Measurements from ENCODE around the gene FLT4. TPM values are rescaled to one million over a fixed set of nuclear protein-coding genes. Genes with fewer than 3 reads are reported as not detected.
"Not testable (repeated sequence)": the region's sequence is repeated elsewhere in the genome, so short reads cannot be mapped to it uniquely, and the experiment has no call there.

The FLT4 gene
- total and polyA plus RNA-seq, 2 donors (not counting 1 experiment from before 2014, with no cell fraction given), result 0.17 TPM; not detected in 1

- H3K27me3 ChIP-seq (ENCODE audit: control insufficient read depth, insufficient read depth, low read length), result peaks cover 3% of the 10 kb centered on the region
- TF ChIP-seq EZH2 (IDR thresholded peaks at IDR 0.05; ENCODE audit: low read length, missing control alignments), result no peak
- no peak for TF ChIP-seq CTCF (conservative IDR thresholded peaks at IDR 0.05 in 1 of 2, IDR thresholded peaks at IDR 0.05 in 1 of 2; ENCODE audit: low read depth in 1 of 2, low read length in 2 of 2)
- H3K36me3 ChIP-seq (ENCODE audit: control insufficient read depth, insufficient read depth, low read length), result no peaks in the 10 kb centered on the region
- H3K9ac ChIP-seq (ENCODE audit: insufficient read depth, low read length), result no peak overlapping the region
- no peak overlapping the region for H2AFZ ChIP-seq (ENCODE audit: low read length)
- no peaks in the 10 kb centered on the region for H3K79me2 ChIP-seq (ENCODE audit: control insufficient read depth, insufficient read depth, low read length)
- no peak overlapping the region for H3K4me3 ChIP-seq (replicated peaks in 1 of 4; ENCODE audit: control extremely low read depth in 1 of 4, insufficient read depth in 1 of 4, low read depth in 3 of 4, low read length in 4 of 4)
- no peak overlapping the region for H3K4me2 ChIP-seq (ENCODE audit: extremely low read depth, insufficient read depth, low read length)
- no peak for DNase-seq (ENCODE audit: low read depth in 2 of 2)
- H4K20me1 ChIP-seq (ENCODE audit: control insufficient read depth, extremely low read depth, insufficient read depth, low read length), result no peaks in the 10 kb centered on the region
- H3K27ac ChIP-seq (ENCODE audit: insufficient read depth, low read length), result no peak overlapping the region
- H3K4me1 ChIP-seq (ENCODE audit: control insufficient read depth, extremely low read depth, insufficient read depth, low read length), result no peaks in the 10 kb centered on the region
- H3K9me3 ChIP-seq (ENCODE audit: control insufficient read depth, insufficient read depth, low read depth, low read length), result no peaks in the 10 kb centered on the region
Observed at GRCh38 chr5:180689775-180690174, 40.4 kb upstream of the FLT4 start.

GRCh38 chr5:180689071-180689694 lies 39.8 kb upstream of the FLT4 start:
- Histone ChIP-seq H3K79me2 (ENCODE audit: control insufficient read depth, insufficient read depth, low read length) (no peaks in the 10 kb centered on the region), H3K36me3 (ENCODE audit: control insufficient read depth, insufficient read depth, low read length) (no peaks in the 10 kb centered on the region), H3K4me3 (replicated peaks in 1 of 4; ENCODE audit: control extremely low read depth in 1 of 4, insufficient read depth in 1 of 4, low read depth in 3 of 4, low read length in 4 of 4) (no peak overlapping the region), H3K27ac (ENCODE audit: insufficient read depth, low read length) (no peak overlapping the region), H3K4me2 (ENCODE audit: extremely low read depth, insufficient read depth, low read length) (no peak overlapping the region), H3K4me1 (ENCODE audit: control insufficient read depth, extremely low read depth, insufficient read depth, low read length) (no peaks in the 10 kb centered on the region), H3K27me3 (ENCODE audit: control insufficient read depth, insufficient read depth, low read length) (peaks cover 3% of the 10 kb centered on the region), H4K20me1 (ENCODE audit: control insufficient read depth, extremely low read depth, insufficient read depth, low read length) (no peaks in the 10 kb centered on the region), H3K9me3 (ENCODE audit: control insufficient read depth, insufficient read depth, low read depth, low read length) (no peaks in the 10 kb centered on the region), H3K9ac (ENCODE audit: insufficient read depth, low read length) (no peak overlapping the region), H2AFZ (ENCODE audit: low read length) (no peak overlapping the region)
- no peak for DNase-seq (ENCODE audit: low read depth in 2 of 2)
- TF ChIP-seq EZH2 (IDR thresholded peaks at IDR 0.05; ENCODE audit: low read length, missing control alignments) (peak; percentile 52), CTCF (conservative IDR thresholded peaks at IDR 0.05 in 1 of 2, IDR thresholded peaks at IDR 0.05 in 1 of 2; ENCODE audit: low read depth in 1 of 2, low read length in 2 of 2) (no peak)

GRCh38 chr5:180688330-180689070 lies 39.1 kb upstream of the FLT4 start:
- no peak for TF ChIP-seq EZH2 (IDR thresholded peaks at IDR 0.05; ENCODE audit: low read length, missing control alignments)
- Histone ChIP-seq H3K79me2 (ENCODE audit: control insufficient read depth, insufficient read depth, low read length) (no peaks in the 10 kb centered on the region), H4K20me1 (ENCODE audit: control insufficient read depth, extremely low read depth, insufficient read depth, low read length) (no peaks in the 10 kb centered on the region), H3K4me1 (ENCODE audit: control insufficient read depth, extremely low read depth, insufficient read depth, low read length) (no peaks in the 10 kb centered on the region), H3K27me3 (ENCODE audit: control insufficient read depth, insufficient read depth, low read length) (peaks cover 3% of the 10 kb centered on the region), H3K4me2 (ENCODE audit: extremely low read depth, insufficient read depth, low read length) (no peak overlapping the region), H3K9me3 (ENCODE audit: control insufficient read depth, insufficient read depth, low read depth, low read length) (no peaks in the 10 kb centered on the region), H3K27ac (ENCODE audit: insufficient read depth, low read length) (no peak overlapping the region), H3K4me3 (replicated peaks in 1 of 4; ENCODE audit: control extremely low read depth in 1 of 4, insufficient read depth in 1 of 4, low read depth in 3 of 4, low read length in 4 of 4) (no peak overlapping the region), H3K9ac (ENCODE audit: insufficient read depth, low read length) (no peak overlapping the region), H2AFZ (ENCODE audit: low read length) (no peak overlapping the region), H3K36me3 (ENCODE audit: control insufficient read depth, insufficient read depth, low read length) (no peaks in the 10 kb centered on the region)
- DNase-seq (ENCODE audit: low read depth in 2 of 2), result no peak

- not testable (repeated sequence) for H3K27ac ChIP-seq (ENCODE audit: insufficient read depth, low read length); H3K79me2 ChIP-seq (ENCODE audit: control insufficient read depth, insufficient read depth, low read length); H3K36me3 ChIP-seq (ENCODE audit: control insufficient read depth, insufficient read depth, low read length); H2AFZ ChIP-seq (ENCODE audit: low read length); H3K27me3 ChIP-seq (ENCODE audit: control insufficient read depth, insufficient read depth, low read length); H3K9ac ChIP-seq (ENCODE audit: insufficient read depth, low read length); H3K4me2 ChIP-seq (ENCODE audit: extremely low read depth, insufficient read depth, low read length); H3K4me3 ChIP-seq (replicated peaks in 1 of 4; ENCODE audit: control extremely low read depth in 1 of 4, insufficient read depth in 1 of 4, low read depth in 3 of 4, low read length in 4 of 4); DNase-seq (ENCODE audit: low read depth in 2 of 2); H3K4me1 ChIP-seq (ENCODE audit: control insufficient read depth, extremely low read depth, insufficient read depth, low read length); H3K9me3 ChIP-seq (ENCODE audit: control insufficient read depth, insufficient read depth, low read depth, low read length); H4K20me1 ChIP-seq (ENCODE audit: control insufficient read depth, extremely low read depth, insufficient read depth, low read length)
Observed at GRCh38 chr5:180686799-180687198, 37.4 kb upstream of the FLT4 start.
